GM21529 (cell line): ENCODE results near the gene PAGE4.

Source experiments
- ATAC-seq: cut with Tn5 transposase; IDR thresholded peaks from one replicate; pipeline ENCODE4 v1.9.1; 2021; ENCODE audit not compliant: unreplicated experiment

PAGE4 gene

GRCh38 chrX:49868739-49869138, 39.6 kb downstream of the PAGE4 start:
- ATAC-seq: no peak

- ATAC-seq: no peak
Observed at GRCh38 chrX:49876750-49877149, 47.6 kb downstream of the PAGE4 start.

- no peak for ATAC-seq
Observed at GRCh38 chrX:49877397-49878101, 48.4 kb downstream of the PAGE4 start.

GRCh38 chrX:49878128-49878833, 49.2 kb downstream of the PAGE4 start:
- no peak for ATAC-seq

GRCh38 chrX:49878834-49879655, 49.9 kb downstream of the PAGE4 start, which contains the start of gene USP27X:
TSS of gene USP27X (plus strand) at chrX:49879484. CDS start at chrX:49880308, 824 bp downstream.
- ATAC-seq: peak; percentile 90

- ATAC-seq: peak; percentile 16
Observed at GRCh38 chrX:49879656-49880277, 50.7 kb downstream of the PAGE4 start.

GRCh38 chrX:49880668-49881067, 51.6 kb downstream of the PAGE4 start:
- ATAC-seq: no peak
